ENCODE data around the gene PFKFB4.

PFKFB4 gene

DNA sequence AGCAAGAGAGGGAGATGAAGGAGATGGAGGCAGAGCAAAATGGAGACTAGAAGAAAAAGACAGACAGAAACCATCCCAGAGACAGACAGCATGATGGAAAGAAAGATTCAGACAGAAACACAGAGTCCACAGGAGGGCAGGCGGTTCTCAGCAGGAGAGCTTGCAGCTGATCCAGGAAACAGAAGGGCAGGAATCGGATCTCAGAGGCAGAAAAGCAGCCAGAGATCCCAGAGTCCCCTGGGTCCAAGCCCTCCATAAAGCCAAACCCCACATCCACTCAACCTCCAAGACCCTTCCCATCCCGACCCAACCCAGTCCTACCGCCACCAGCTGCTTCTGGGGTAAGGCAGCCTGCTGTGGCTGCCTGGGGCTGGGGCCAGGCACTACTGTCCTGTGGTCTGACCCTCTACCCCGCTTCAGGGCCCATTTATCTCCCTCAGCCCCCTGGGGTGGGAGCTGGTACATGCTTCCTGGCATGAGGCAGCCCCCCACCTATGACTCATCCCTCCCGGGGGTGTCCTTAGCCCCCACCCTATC lies 6.8 kb upstream of the PFKFB4 start, which contains the start of gene UCN2:
TSS of gene UCN2 (minus strand) at position 400 of the 537 bp plus-strand sequence. CDS start 657 bp downstream, outside the sequence.
- DNase-seq: peak; percentile 54
- no peaks in the 10 kb centered on the region for H3K9me3 ChIP-seq (ENCODE audit: severe bottlenecking)
- peak; percentile 24; the same call in 1 of the 2 replicates for TF ChIP-seq CTCF (IDR thresholded peaks at IDR 0.05; ENCODE audit: low read depth, low read length)
- H3K4me3 ChIP-seq (ENCODE audit: low read depth, low read length): no peak within 1 kb of the TSS
- peak within 1 kb of the TSS; percentile 80 for H3K27ac ChIP-seq
- no peaks in the 10 kb centered on the region for H3K27me3 ChIP-seq (ENCODE audit: insufficient read depth, low read depth, severe bottlenecking)
- peaks cover 2% of the 10 kb centered on the region; the same call in 1 of the 2 replicates for H3K36me3 ChIP-seq

GRCh38 chr3:48562367-48563095 lies 5.9 kb upstream of the PFKFB4 start:
- no peak for TF ChIP-seq CTCF (IDR thresholded peaks at IDR 0.05; ENCODE audit: low read depth, low read length)
- Histone ChIP-seq H3K4me3 (ENCODE audit: low read depth, low read length) (no peak overlapping the region), H3K36me3 (peaks cover 2% of the 10 kb centered on the region; the same call in 1 of the 2 replicates), H3K9me3 (ENCODE audit: severe bottlenecking) (no peaks in the 10 kb centered on the region), H3K27ac (peak overlapping the region; percentile 80), H3K27me3 (ENCODE audit: insufficient read depth, low read depth, severe bottlenecking) (no peaks in the 10 kb centered on the region)
- DNase-seq: no peak

- Histone ChIP-seq H3K36me3 (peaks cover 2% of the 10 kb centered on the region; the same call in 1 of the 2 replicates), H3K9me3 (ENCODE audit: severe bottlenecking) (no peaks in the 10 kb centered on the region), H3K4me3 (ENCODE audit: low read depth, low read length) (peak overlapping the region; percentile 50), H3K27me3 (ENCODE audit: insufficient read depth, low read depth, severe bottlenecking) (no peaks in the 10 kb centered on the region), H3K27ac (peak overlapping the region; percentile 77)
- peak; percentile 96 for DNase-seq
- TF ChIP-seq CTCF (IDR thresholded peaks at IDR 0.05; ENCODE audit: low read depth, low read length): peak; percentile 60
These were observed 4.6 kb upstream of the PFKFB4 start for GRCh38 chr3:48561045-48561736.

DNA sequence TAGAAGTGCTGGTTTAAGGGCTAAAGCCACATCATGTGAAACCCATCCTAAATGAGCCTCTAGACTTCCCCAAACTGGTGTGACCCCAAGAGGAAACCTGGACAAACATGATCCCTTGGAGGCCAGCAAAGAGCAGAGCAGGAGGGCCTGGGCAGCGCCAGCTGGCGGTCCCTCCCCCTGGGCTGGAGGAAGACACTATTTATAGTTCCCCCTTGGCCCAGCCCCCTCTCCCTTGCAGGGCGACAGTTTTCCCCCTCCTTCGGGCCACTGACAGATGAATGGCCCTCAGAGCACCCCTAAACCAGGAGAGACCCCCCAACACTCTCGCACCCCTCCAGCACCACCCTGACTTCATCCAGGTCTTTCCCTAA lies 4.0 kb upstream of the PFKFB4 start:
- peak overlapping the region; percentile 50 for H3K4me3 ChIP-seq (ENCODE audit: low read depth, low read length)
- H3K27ac ChIP-seq: peak overlapping the region; percentile 77
- TF ChIP-seq CTCF (IDR thresholded peaks at IDR 0.05; ENCODE audit: low read depth, low read length): no peak
- H3K9me3 ChIP-seq (ENCODE audit: severe bottlenecking): no peaks in the 10 kb centered on the region
- peak; percentile 86 for DNase-seq
- no peaks in the 10 kb centered on the region for H3K27me3 ChIP-seq (ENCODE audit: insufficient read depth, low read depth, severe bottlenecking)
- peaks cover 2% of the 10 kb centered on the region; the same call in 1 of the 2 replicates for H3K36me3 ChIP-seq

DNA sequence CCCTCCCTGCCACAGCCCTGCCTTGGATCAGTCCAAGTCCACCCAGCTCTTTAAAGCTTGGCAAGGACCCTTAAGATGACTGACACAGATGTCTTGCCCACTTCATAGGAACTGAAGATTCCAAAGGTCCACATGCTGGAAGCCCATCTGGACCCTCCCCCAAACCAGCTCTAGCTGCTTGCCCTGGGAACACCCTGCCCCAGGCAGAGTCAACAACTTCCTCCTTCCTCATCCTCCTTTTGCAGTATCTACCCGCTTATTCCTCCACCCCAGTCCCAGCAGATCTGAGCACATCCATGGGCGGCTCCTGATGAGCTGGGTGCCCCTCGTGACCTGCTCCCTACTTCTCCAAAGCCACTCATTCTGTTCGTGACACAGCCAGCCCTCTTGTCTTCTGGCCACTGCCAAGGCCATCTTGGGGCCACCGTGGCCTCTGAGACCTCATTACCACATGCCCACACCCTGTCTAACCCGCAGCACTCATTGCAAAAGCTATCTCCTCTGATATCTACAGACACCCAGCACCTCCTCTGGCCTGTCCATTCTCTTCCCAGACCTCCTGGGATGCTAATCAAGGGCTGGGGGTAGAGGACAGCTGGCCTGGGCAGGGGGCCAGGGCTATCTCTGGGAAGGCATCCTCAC lies 2.0 kb upstream of the PFKFB4 start:
- no peak for DNase-seq
- Histone ChIP-seq H3K9me3 (ENCODE audit: severe bottlenecking) (no peaks in the 10 kb centered on the region), H3K4me3 (ENCODE audit: low read depth, low read length) (no peak overlapping the region), H3K36me3 (no peaks in the 10 kb centered on the region; the same call in 1 of the 2 replicates), H3K27me3 (ENCODE audit: insufficient read depth, low read depth, severe bottlenecking) (no peaks in the 10 kb centered on the region), H3K27ac (peak overlapping the region; percentile 77)
- TF ChIP-seq CTCF (IDR thresholded peaks at IDR 0.05; ENCODE audit: low read depth, low read length): no peak

Data from WERI-Rb-1 (cell line).